GM03348 (cell line): ENCODE results near the gene SMIM38.

ENCODE experiments used
- DNase-seq: peaks from one replicate; pipeline ENCODE4 v3.0.0; 2012; ENCODE audit warnings: low spot score

The SMIM38 gene

GRCh38 chr11:69186316-69187260 lies 30.9 kb downstream of the SMIM38 start:
- DNase-seq = no peak

GRCh38 chr11:69187540-69188065 lies 31.9 kb downstream of the SMIM38 start:
- DNase-seq = no peak

- no peak for DNase-seq
Measured at GRCh38 chr11:69189059-69189458, 33.3 kb downstream of the SMIM38 start.

- DNase-seq = no peak
Measured at GRCh38 chr11:69190796-69191536, 35.2 kb downstream of the SMIM38 start.

GRCh38 chr11:69192301-69192721 lies 36.6 kb downstream of the SMIM38 start:
- no peak for DNase-seq

- DNase-seq = no peak
Measured at GRCh38 chr11:69193151-69193550, 37.4 kb downstream of the SMIM38 start.

- no peak for DNase-seq
Measured at GRCh38 chr11:69193629-69194028, 37.9 kb downstream of the SMIM38 start.

GRCh38 chr11:69194396-69194795 lies 38.7 kb downstream of the SMIM38 start:
- no peak for DNase-seq

- no peak for DNase-seq
Measured at GRCh38 chr11:69194956-69195355, 39.2 kb downstream of the SMIM38 start.

- DNase-seq = no peak
Measured at GRCh38 chr11:69195824-69196782, 40.4 kb downstream of the SMIM38 start.

GRCh38 chr11:69196783-69197169 lies 41.0 kb downstream of the SMIM38 start:
- DNase-seq = no peak

GRCh38 chr11:69198891-69199582 lies 43.3 kb downstream of the SMIM38 start:
- no peak for DNase-seq

GRCh38 chr11:69199583-69200315 lies 44.0 kb downstream of the SMIM38 start:
- no peak for DNase-seq

GRCh38 chr11:69200331-69201065 lies 44.8 kb downstream of the SMIM38 start:
- no peak for DNase-seq

GRCh38 chr11:69201066-69201365 lies 45.3 kb downstream of the SMIM38 start:
- no peak for DNase-seq

GRCh38 chr11:69201764-69202370 lies 46.1 kb downstream of the SMIM38 start:
- DNase-seq = no peak

- DNase-seq = no peak
Measured at GRCh38 chr11:69202511-69203221, 46.9 kb downstream of the SMIM38 start.

- DNase-seq = no peak
Measured at GRCh38 chr11:69203381-69203780, 47.6 kb downstream of the SMIM38 start.

GRCh38 chr11:69203901-69204245 lies 48.1 kb downstream of the SMIM38 start:
- DNase-seq = no peak
